Gastroesophageal sphincter (tissue), 4 donors: ENCODE results near the gene RBM4B. TPM values are rescaled to one million over a fixed set of nuclear protein-coding genes. Genes with fewer than 3 reads are reported as not detected.
"Not testable (repeated sequence)": the region's sequence is repeated elsewhere in the genome, so short reads cannot be mapped to it uniquely, and the experiment has no call there.

Experiments used
- ATAC-seq: fragments of 150-250 bp; one replicate; pipeline ENCODE4 v1.9.1; 2016; ENCODE audit warnings: mild to moderate bottlenecking, moderate library complexity
- H3K27ac ChIP-seq, 4 donors: fragments of 200-600 bp; sonication (generic) in 3 of 4; 1 replicate in 3 of 4; 2 replicates in 1 of 4; pipeline ENCODE4 v1.5.1; 2016 to 2019
- H3K27me3 ChIP-seq: fragments of 200-600 bp; sonication (generic); one replicate; pipeline ENCODE4 v1.5.1; 2019
- H3K36me3 ChIP-seq, 2 donors: fragments of 200-600 bp; sonication (generic); one replicate each; pipeline ENCODE4 v1.5.1; 2019; ENCODE audit warnings: control low read depth in 1 of 2
- H3K4me1 ChIP-seq, 3 donors: fragments of 200-600 bp; sonication (generic); 1 replicate in 2 of 3; 2 replicates in 1 of 3; pipeline ENCODE4 v1.5.1; 2016 to 2019; ENCODE audit warnings: control low read depth in 2 of 3
- H3K4me3 ChIP-seq, 2 donors: fragments of 200-600 bp; sonication (generic); one replicate each; pipeline ENCODE4 v1.5.1; 2019; ENCODE audit warnings: mild to moderate bottlenecking in 1 of 2, moderate library complexity in 1 of 2
- H3K9me3 ChIP-seq, 3 donors: fragments of 200-600 bp; sonication (generic); one replicate each; pipeline ENCODE4 v1.5.1; 2017 to 2019; ENCODE audit warnings: control low read depth in 2 of 3
- CTCF ChIP-seq, 4 experiments: fragments of 200-600 bp in 2 of 4; fragments of 450-650 bp in 2 of 4; sonication (generic) in 1 of 4; IDR thresholded peaks; one replicate each; pipeline ENCODE4 v1.5.1; 2017 to 2019; ENCODE audit warnings: antibody characterized with exemption in 4 of 4, mild to moderate bottlenecking in 2 of 4, moderate library complexity in 2 of 4
- EP300 ChIP-seq: sonication (generic); formaldehyde crosslinking; IDR thresholded peaks from one replicate; pipeline ENCODE4 v1.6.1; 2017; ENCODE audit warnings: antibody characterized with exemption, mild to moderate bottlenecking
- POLR2A ChIP-seq, 2 donors: fragments of 450-650 bp; IDR thresholded peaks; one replicate each; pipeline ENCODE4 v1.6.1; 2017; ENCODE audit warnings: antibody characterized with exemption in 2 of 2, mild to moderate bottlenecking in 2 of 2, moderate library complexity in 1 of 2
- POLR2AphosphoS5 ChIP-seq: sonication (generic); formaldehyde crosslinking; IDR thresholded peaks from one replicate; pipeline ENCODE4 v1.6.1; 2017; ENCODE audit warnings: antibody characterized with exemption
- WGBS, 2 donors: methylation state at CpG; one replicate each; pipeline ENCODE4 v1.1.5; 2018; ENCODE audit warnings: low coverage in 1 of 2; 5-methylcytosine and 5-hydroxymethylcytosine counted together
- total RNA-seq, 4 donors: library from RNA; depleted of rRNA; stranded (reverse); fragments of >200 nt; gene quantifications; one replicate each; pipeline ENCODE4 v1.1.0, GENCODE V29; 2016

The RBM4B gene, protein sequence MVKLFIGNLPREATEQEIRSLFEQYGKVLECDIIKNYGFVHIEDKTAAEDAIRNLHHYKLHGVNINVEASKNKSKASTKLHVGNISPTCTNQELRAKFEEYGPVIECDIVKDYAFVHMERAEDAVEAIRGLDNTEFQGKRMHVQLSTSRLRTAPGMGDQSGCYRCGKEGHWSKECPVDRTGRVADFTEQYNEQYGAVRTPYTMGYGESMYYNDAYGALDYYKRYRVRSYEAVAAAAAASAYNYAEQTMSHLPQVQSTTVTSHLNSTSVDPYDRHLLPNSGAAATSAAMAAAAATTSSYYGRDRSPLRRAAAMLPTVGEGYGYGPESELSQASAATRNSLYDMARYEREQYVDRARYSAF
- 10 to 100 TPM; 10.7 to 28.2 (median 12.3) TPM for total RNA-seq

- Histone ChIP-seq H3K27ac (peak within 1 kb of the TSS; percentile 94 to 97 (median 96)), H3K4me1 (peaks cover 0 to 55% (median 9%) of the 10 kb centered on the region in 3 donors), H3K4me3 (peak within 1 kb of the TSS; percentile 71 to 84), H3K27me3 (no peaks in the 10 kb centered on the region), H3K36me3 (no peaks in the 10 kb centered on the region), H3K9me3 (no peaks in the 10 kb centered on the region)
- TF ChIP-seq POLR2A (IDR thresholded peaks at IDR 0.05) (peak; percentile 70), EP300 (no peak), CTCF (IDR thresholded peaks at IDR 0.05) (no peak), POLR2AphosphoS5 (peak; percentile 87)
- ATAC-seq = peak; percentile 98
- WGBS, 2 donors = 0 to 2% methylated on average over 3 to 6 of the region's 61 CpGs
Measured at GRCh38 chr11:66677599-66678375, at the start of gene RBM4B. TSS of gene RBM4B (minus strand) at chr11:66677887. CDS start at chr11:66677079, 808 bp downstream.

GRCh38 chr11:66725647-66726046 lies 48.0 kb upstream of the RBM4B start:
- Histone ChIP-seq H3K27me3 (peaks cover 31% of the 10 kb centered on the region), H3K4me3 (no peak overlapping the region), H3K27ac (no peak overlapping the region), H3K9me3 (no peaks in the 10 kb centered on the region), H3K4me1 (peaks cover 0 to 20% (median 8%) of the 10 kb centered on the region in 3 donors), H3K36me3 (no peaks in the 10 kb centered on the region)
- TF ChIP-seq CTCF (IDR thresholded peaks at IDR 0.05) (no peak), POLR2A (IDR thresholded peaks at IDR 0.05) (no peak), POLR2AphosphoS5 (no peak), EP300 (no peak)
- WGBS, 2 donors = 67 to 88% methylated on average over 5 to 8 of the region's 10 CpGs
- no peak for ATAC-seq

DNA sequence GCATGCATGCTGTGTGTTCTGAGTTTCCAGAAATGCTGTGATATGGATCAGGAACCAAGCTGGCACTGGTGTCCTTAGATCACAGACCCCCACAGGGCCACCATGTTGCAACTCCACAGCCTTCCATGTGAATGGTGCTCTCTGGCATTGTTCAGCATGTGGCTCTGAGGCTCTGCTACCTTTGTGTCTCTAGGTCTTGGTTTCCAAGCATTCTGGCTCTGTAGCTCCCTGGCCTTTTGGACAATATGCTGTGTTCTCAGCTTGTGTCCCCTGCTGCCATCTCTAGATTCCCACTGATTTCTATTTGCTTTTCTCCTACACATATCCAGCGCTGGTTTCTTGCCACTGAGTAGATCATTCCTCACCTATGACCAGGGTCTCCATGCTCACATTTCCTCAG lies 47.4 kb upstream of the RBM4B start:
- Histone ChIP-seq H3K4me1 (peaks cover 0 to 20% (median 8%) of the 10 kb centered on the region in 3 donors), H3K27ac (no peak overlapping the region), H3K27me3 (peaks cover 36% of the 10 kb centered on the region), H3K36me3 (no peaks in the 10 kb centered on the region), H3K9me3 (no peaks in the 10 kb centered on the region), H3K4me3 (no peak overlapping the region)
- TF ChIP-seq POLR2AphosphoS5 = no peak
- no peak for TF ChIP-seq POLR2A (IDR thresholded peaks at IDR 0.05)
- TF ChIP-seq CTCF (IDR thresholded peaks at IDR 0.05) = no peak
- no peak for TF ChIP-seq EP300
- 89% methylated on average over 1 of the region's 1 CpG; no CpG with 5 or more reads in 1 of the 2 donors for WGBS, 2 donors
- ATAC-seq = no peak

DNA sequence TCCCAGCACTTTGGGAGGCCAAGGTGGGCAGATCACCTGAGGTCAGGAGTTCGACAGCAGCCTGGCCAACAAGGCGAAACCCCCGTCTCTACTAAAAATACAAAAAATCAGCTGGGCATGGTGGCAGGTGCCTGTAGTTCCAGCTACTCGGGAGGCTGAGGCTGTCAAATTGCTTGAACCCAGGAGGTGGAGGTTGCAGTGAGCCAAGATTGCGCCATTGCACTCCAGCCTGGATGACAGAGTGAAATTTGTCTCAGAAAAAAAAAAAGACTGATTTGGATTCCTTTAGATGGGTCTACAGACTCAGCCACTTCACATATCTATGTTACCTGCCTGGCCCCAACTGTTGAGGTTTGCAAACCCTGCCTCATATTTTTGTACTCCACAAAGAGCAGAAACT lies 46.5 kb upstream of the RBM4B start:
- H3K36me3 ChIP-seq, H3K4me3 ChIP-seq, H3K9me3 ChIP-seq, ATAC-seq, H3K27ac ChIP-seq: not testable (repeated sequence)
- Histone ChIP-seq H3K27me3 (peaks cover 34% of the 10 kb centered on the region), H3K4me1 (peaks cover 0 to 20% (median 8%) of the 10 kb centered on the region in 3 donors)
- 79 to 81% methylated on average over 3 to 5 of the region's 5 CpGs for WGBS, 2 donors

DNA sequence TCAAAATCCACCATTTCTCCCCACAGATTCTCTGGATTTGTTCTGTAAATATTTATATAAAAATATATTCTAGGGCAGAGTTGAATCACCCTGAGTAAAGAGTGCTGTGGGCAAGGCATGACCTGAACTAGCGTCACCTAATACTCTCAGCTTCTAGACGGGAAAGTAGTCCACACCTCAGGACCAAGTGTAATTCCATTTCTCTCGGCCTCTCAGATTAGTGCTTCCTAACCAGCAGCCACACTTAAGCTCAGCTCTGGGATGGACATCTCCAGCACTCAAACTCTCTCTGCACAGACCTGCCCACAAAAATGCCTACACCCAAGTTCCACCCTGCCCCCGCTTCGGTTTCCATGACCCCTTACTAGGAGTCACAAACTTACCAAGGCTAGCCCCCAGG lies 46.0 kb upstream of the RBM4B start:
- Histone ChIP-seq H3K27ac (no peak overlapping the region), H3K4me3 (no peak overlapping the region), H3K4me1 (peaks cover 0 to 16% (median 7%) of the 10 kb centered on the region in 3 donors), H3K27me3 (peaks cover 36% of the 10 kb centered on the region), H3K36me3 (no peaks in the 10 kb centered on the region), H3K9me3 (no peaks in the 10 kb centered on the region)
- 100% methylated on average over 4 of the region's 5 CpGs; no CpG with 5 or more reads in 1 of the 2 donors for WGBS, 2 donors
- ATAC-seq = no peak
- TF ChIP-seq EP300 (no peak), CTCF (IDR thresholded peaks at IDR 0.05) (no peak), POLR2A (IDR thresholded peaks at IDR 0.05) (no peak), POLR2AphosphoS5 (no peak)
